Measurements from ENCODE around the gene PPEF1.
"Not testable (repeated sequence)": the region's sequence is repeated elsewhere in the genome, so short reads cannot be mapped to it uniquely, and the experiment has no call there.

- TF ChIP-seq PHF8 (conservative IDR thresholded peaks at IDR 0.05; ENCODE audit: low read depth, low read length); CTCF (IDR thresholded peaks at IDR 0.05; ENCODE audit: control extremely low read depth in 1 of 3, insufficient read depth in 1 of 3, low read depth in 1 of 3, low read length in 3 of 3); TBP (IDR thresholded peaks at IDR 0.05; ENCODE audit: low read depth, low read length); MAX (IDR thresholded peaks at IDR 0.05); ZNF274 (IDR thresholded peaks at IDR 0.05; ENCODE audit: borderline replicate concordance, extremely low read depth, low read length); CREB1 (IDR thresholded peaks at IDR 0.05); TAF1 (IDR thresholded peaks at IDR 0.05; ENCODE audit: low read depth, low read length); POLR2A (IDR thresholded peaks at IDR 0.05; ENCODE audit: control extremely low read depth in 1 of 2, low read depth in 2 of 2, low read length in 2 of 2): not testable (repeated sequence)
Measured at GRCh38 chrX:18763106-18763505, 55.7 kb downstream of the PPEF1 start.

All from H1 (cell line).